ENCODE data around the gene ITGA11. TPM values are rescaled to one million over a fixed set of nuclear protein-coding genes. Genes with fewer than 3 reads are reported as not detected.

Gene ITGA11
- total and polyA plus RNA-seq, 2 of the 13 experiments (the other 11 are each of a cell fraction or from before 2014, with no cell fraction given), result not detected

- Histone ChIP-seq H4K20me1 (ENCODE audit: insufficient read depth, low read length) (peaks cover 27% of the 10 kb centered on the region), H3K9ac (ENCODE audit: insufficient read depth, low read depth, low read length) (peak overlapping the region; percentile 93), H3K4me2 (ENCODE audit: low read depth, low read length) (peak overlapping the region; percentile 97), H3K4me3 (replicated peaks in 1 of 3; ENCODE audit: insufficient read depth in 1 of 3, low read depth in 2 of 3, low read length in 3 of 3) (peak overlapping the region; percentile 92 to 99 (median 98)), H2AFZ (ENCODE audit: low read length) (peak overlapping the region; percentile 79), H3K27me3 (ENCODE audit: control insufficient read depth in 1 of 2, insufficient read depth in 2 of 2, low read length in 2 of 2) (no peaks in the 10 kb centered on the region; a peak in 1 of 5 replicates), H3K4me1 (ENCODE audit: insufficient read depth, low read length) (peaks cover 78% of the 10 kb centered on the region), H3K36me3 (replicated peaks in 1 of 2; ENCODE audit: control insufficient read depth in 1 of 2, insufficient read depth in 2 of 2, low read length in 2 of 2) (no peaks in the 10 kb centered on the region), H3K9me3 (ENCODE audit: low read length) (no peaks in the 10 kb centered on the region), H3K79me2 (ENCODE audit: insufficient read depth, low read length) (peaks cover 36% of the 10 kb centered on the region), H3K27ac (ENCODE audit: extremely low read length, insufficient read depth, low read length) (peak overlapping the region; percentile 97)
- intact Hi-C loops (cut with micrococcal nuclease; ENCODE audit: unreplicated experiment) (loop anchor here (5.0 kb wide), 1 partner anchor 44 kb away; no protein-coding TSS in a partner anchor), in situ Hi-C loops (cut with HindIII; ENCODE audit: extremely low pct_ligation_motif_present, low pct_unique_long_range_greater_than_20kb) (no loop called here)
- FAIRE-seq (no peak), DNase-seq (ENCODE audit: low spot score) (no peak), ATAC-seq (no peak)
- TF ChIP-seq EED (CRISPR knock-in tag; IDR thresholded peaks at IDR 0.05) (no peak), ZNF7 (CRISPR knock-in tag; IDR thresholded peaks at IDR 0.05) (peak; percentile 67; the same call in 1 of the 2 replicates)
- ChIA-PET CTCF (ENCODE audit: low intra/inter-chr PET ratio, low total read pairs) (no interaction called here), POLR2A (interaction anchor here (0.8 to 3.1 kb wide), 12 partner anchors 9 to 540 kb away, joined by 3 to 51 read pairs (median 5); partner anchors contain the start of gene CLN6)
- TSS peak; percentile 80 for BruUV-seq (replicated peaks)
- WGBS (ENCODE audit: low lambda C conversion rate), result 0% methylated on average over 3 of the region's 3 CpGs
These were observed 155.3 kb downstream of the ITGA11 start for GRCh38 chr15:68276668-68277067.

- Histone ChIP-seq H3K4me3 (replicated peaks in 1 of 3; ENCODE audit: insufficient read depth in 1 of 3, low read depth in 2 of 3, low read length in 3 of 3) (no peak overlapping the region), H3K36me3 (replicated peaks in 1 of 2; ENCODE audit: control insufficient read depth in 1 of 2, insufficient read depth in 2 of 2, low read length in 2 of 2) (no peaks in the 10 kb centered on the region), H3K27me3 (ENCODE audit: control insufficient read depth in 1 of 2, insufficient read depth in 2 of 2, low read length in 2 of 2) (no peaks in the 10 kb centered on the region; a peak in 1 of 5 replicates), H3K4me2 (ENCODE audit: low read depth, low read length) (peak overlapping the region; percentile 97), H3K4me1 (ENCODE audit: insufficient read depth, low read length) (peaks cover 75% of the 10 kb centered on the region), H3K9ac (ENCODE audit: insufficient read depth, low read depth, low read length) (0 out of 2 replicates have a peak overlapping the region, but pooled peaks have one; percentile 3), H3K27ac (ENCODE audit: extremely low read length, insufficient read depth, low read length) (peak overlapping the region; percentile 36), H3K9me3 (ENCODE audit: low read length) (no peaks in the 10 kb centered on the region), H2AFZ (ENCODE audit: low read length) (no peak overlapping the region), H4K20me1 (ENCODE audit: insufficient read depth, low read length) (peaks cover 15% of the 10 kb centered on the region), H3K79me2 (ENCODE audit: insufficient read depth, low read length) (peaks cover 22% of the 10 kb centered on the region)
- ChIA-PET POLR2A (no interaction called here), CTCF (ENCODE audit: low intra/inter-chr PET ratio, low total read pairs) (no interaction called here)
- no peak for FAIRE-seq
- 24% methylated on average over 3 of the region's 3 CpGs for WGBS (ENCODE audit: low lambda C conversion rate)
- intact Hi-C loops (cut with micrococcal nuclease; ENCODE audit: unreplicated experiment), result loop anchor here (5.0 kb wide), 1 partner anchor 43 kb away; no protein-coding TSS in a partner anchor
- DNase-seq (ENCODE audit: low spot score), result peak; percentile 68
- in situ Hi-C loops (cut with HindIII; ENCODE audit: extremely low pct_ligation_motif_present, low pct_unique_long_range_greater_than_20kb), result no loop called here
- no TSS peak for BruUV-seq (replicated peaks)
- ATAC-seq, result no peak
- TF ChIP-seq FOXA3 (CRISPR knock-in tag; IDR thresholded peaks at IDR 0.05), result peak; percentile 89
- TF ChIP-seq ZNF513 (CRISPR knock-in tag; conservative IDR thresholded peaks at IDR 0.05), result no peak
- no peak for TF ChIP-seq ATF7-NPFF (CRISPR knock-in tag; IDR thresholded peaks at IDR 0.05; ENCODE audit: low read depth)
- TF ChIP-seq ARID3A (IDR thresholded peaks at IDR 0.05; ENCODE audit: low read depth, low read length), result no peak
- TF ChIP-seq EED (CRISPR knock-in tag; IDR thresholded peaks at IDR 0.05), result no peak
- no peak for TF ChIP-seq GRHL1 (CRISPR knock-in tag; conservative IDR thresholded peaks at IDR 0.05)
- peak; percentile 72; the same call in 1 of the 2 replicates for TF ChIP-seq HMG20A (CRISPR knock-in tag; IDR thresholded peaks at IDR 0.05; ENCODE audit: borderline replicate concordance)
- TF ChIP-seq ZNF17 (CRISPR knock-in tag; IDR thresholded peaks at IDR 0.05), result no peak
- no peak for TF ChIP-seq CREBL2 (CRISPR knock-in tag; IDR thresholded peaks at IDR 0.05; ENCODE audit: borderline replicate concordance)
- TF ChIP-seq AGO2 (optimal IDR thresholded peaks at IDR 0.05; ENCODE audit: low read depth, low read length), result no peak
These were observed 156.7 kb downstream of the ITGA11 start for GRCh38 chr15:68275165-68275746.
